ENCODE measurements around the gene TINCR. TPM values are rescaled to one million over a fixed set of nuclear protein-coding genes. Genes with fewer than 3 reads are reported as not detected.

TINCR gene
- total and polyA plus RNA-seq, 9 donors, result 0.11 to 3.4 (median 0.35) TPM

DNA sequence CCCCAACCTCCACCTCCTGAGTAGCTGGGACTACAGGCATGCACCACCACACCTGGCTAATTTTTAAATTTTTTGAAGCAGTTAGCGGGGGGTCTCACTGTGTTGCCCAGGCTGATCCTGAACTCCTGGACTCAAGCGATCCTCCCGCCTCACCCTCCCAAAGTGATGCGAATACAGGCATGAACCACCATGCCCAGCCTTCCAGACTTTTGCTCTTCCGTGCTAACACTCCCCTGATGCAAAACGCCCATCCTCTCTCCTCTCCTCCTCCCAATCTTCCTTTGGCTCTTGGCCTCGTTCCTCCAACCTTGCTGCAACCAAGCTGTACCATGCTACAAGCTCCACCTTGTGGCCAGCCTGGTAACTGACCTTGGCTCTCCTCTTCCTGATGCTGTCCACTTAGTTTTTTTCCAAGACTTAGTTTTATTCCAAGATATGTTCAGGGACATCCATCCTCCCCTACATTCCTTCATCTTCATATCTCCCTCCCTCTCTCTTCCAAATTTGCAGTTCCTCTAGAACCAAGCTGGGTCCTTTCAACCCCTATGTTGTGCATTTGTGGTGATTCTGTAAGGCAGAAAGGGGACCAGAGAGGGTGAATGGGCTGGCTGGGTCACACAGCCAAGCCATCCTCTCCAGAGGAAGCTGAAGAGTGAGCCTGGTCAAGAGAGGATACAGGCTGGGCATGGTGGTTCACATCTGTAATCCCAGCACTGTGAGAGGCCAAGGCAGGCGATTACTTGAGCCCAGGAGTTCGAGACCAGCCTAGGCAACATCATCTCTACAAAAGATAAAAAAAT is 32.8 kb downstream of the TINCR start:
- no peaks in the 10 kb centered on the region for H3K36me3 ChIP-seq
- WGBS, 3 donors, result 67 to 84% (median 74%) methylated on average over 9 of the region's 9 CpGs
- TF ChIP-seq EP300 (IDR thresholded peaks at IDR 0.05) (no peak), POLR2A (IDR thresholded peaks at IDR 0.05) (no peak)
- TF ChIP-seq, protein P1, sequence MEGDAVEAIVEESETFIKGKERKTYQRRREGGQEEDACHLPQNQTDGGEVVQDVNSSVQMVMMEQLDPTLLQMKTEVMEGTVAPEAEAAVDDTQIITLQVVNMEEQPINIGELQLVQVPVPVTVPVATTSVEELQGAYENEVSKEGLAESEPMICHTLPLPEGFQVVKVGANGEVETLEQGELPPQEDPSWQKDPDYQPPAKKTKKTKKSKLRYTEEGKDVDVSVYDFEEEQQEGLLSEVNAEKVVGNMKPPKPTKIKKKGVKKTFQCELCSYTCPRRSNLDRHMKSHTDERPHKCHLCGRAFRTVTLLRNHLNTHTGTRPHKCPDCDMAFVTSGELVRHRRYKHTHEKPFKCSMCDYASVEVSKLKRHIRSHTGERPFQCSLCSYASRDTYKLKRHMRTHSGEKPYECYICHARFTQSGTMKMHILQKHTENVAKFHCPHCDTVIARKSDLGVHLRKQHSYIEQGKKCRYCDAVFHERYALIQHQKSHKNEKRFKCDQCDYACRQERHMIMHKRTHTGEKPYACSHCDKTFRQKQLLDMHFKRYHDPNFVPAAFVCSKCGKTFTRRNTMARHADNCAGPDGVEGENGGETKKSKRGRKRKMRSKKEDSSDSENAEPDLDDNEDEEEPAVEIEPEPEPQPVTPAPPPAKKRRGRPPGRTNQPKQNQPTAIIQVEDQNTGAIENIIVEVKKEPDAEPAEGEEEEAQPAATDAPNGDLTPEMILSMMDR (IDR thresholded peaks at IDR 0.05), result no peak
- DNase-seq, result no peak
- peaks cover 0 to 9% of the 10 kb centered on the region in 2 donors for H3K9me3 ChIP-seq
- peaks cover 2% of the 10 kb centered on the region for H3K4me1 ChIP-seq (ENCODE audit: insufficient read depth)
- H3K27me3 ChIP-seq, result no peaks in the 10 kb centered on the region
- no peak overlapping the region for H3K27ac ChIP-seq
- intact Hi-C loops (cut with DNase I), result no loop called here
- H3K4me3 ChIP-seq, result no peak overlapping the region

DNA sequence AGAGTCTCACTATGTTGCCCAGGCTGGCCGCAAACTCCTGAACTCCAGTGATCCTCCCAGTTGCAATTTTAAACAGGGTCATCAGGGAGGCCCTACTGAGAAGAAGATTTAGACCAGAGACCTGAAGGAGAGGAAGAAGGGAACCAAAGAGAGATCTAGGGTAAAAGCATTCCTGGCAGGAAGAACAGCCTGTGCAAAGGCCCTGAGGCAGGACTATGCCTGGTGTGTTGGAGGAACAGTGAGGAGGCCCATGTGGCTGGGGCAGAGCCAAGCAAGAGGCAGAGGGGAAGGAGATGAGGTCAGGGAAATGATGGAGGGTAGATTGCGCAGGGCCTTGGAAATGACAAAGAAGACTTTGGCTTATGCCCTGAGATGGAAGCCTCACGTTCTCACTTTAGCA is 34.5 kb downstream of the TINCR start:
- no peak for TF ChIP-seq EP300 (IDR thresholded peaks at IDR 0.05)
- TF ChIP-seq POLR2A (IDR thresholded peaks at IDR 0.05), result no peak
- TF ChIP-seq, protein P1 (IDR thresholded peaks at IDR 0.05), result no peak
- DNase-seq, result no peak
- Histone ChIP-seq H3K27ac (no peak overlapping the region), H3K27me3 (no peaks in the 10 kb centered on the region), H3K36me3 (no peaks in the 10 kb centered on the region), H3K9me3 (peaks cover 0 to 9% of the 10 kb centered on the region in 2 donors), H3K4me3 (no peak overlapping the region), H3K4me1 (ENCODE audit: insufficient read depth) (peaks cover 2% of the 10 kb centered on the region)
- intact Hi-C loops (cut with DNase I), result no loop called here
- WGBS, 3 donors, result 90 to 94% (median 93%) methylated on average over 3 of the region's 3 CpGs

DNA sequence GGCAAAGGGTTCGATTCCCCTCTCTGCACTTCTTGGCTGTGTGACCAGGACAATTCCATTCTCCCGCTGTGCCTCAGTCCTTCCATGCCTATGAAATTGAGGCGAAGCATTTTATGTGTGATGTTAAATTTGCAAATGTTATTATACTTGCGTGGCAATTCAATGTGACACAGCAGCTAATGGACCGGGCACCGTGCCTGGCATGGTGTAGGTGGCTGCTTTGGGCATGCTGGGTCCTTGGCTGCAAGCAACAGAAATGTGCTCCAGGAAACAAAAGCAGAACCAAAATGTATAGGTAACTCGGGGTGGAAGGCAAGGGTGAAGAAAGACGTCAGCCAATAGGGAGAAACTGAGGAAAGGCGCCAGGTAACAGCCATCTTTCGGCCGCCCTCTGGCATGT is 37.1 kb downstream of the TINCR start:
- Histone ChIP-seq H3K9me3 (peaks cover 0 to 9% of the 10 kb centered on the region in 2 donors), H3K4me3 (no peak overlapping the region), H3K27ac (no peak overlapping the region), H3K4me1 (ENCODE audit: insufficient read depth) (no peaks in the 10 kb centered on the region), H3K27me3 (no peaks in the 10 kb centered on the region), H3K36me3 (no peaks in the 10 kb centered on the region)
- TF ChIP-seq, protein P1 (IDR thresholded peaks at IDR 0.05), result no peak
- TF ChIP-seq POLR2A (IDR thresholded peaks at IDR 0.05), result no peak
- no peak for TF ChIP-seq EP300 (IDR thresholded peaks at IDR 0.05)
- DNase-seq, result no peak
- intact Hi-C loops (cut with DNase I), result no loop called here
- WGBS, 3 donors, result 80 to 84% (median 82%) methylated on average over 11 of the region's 11 CpGs

DNA sequence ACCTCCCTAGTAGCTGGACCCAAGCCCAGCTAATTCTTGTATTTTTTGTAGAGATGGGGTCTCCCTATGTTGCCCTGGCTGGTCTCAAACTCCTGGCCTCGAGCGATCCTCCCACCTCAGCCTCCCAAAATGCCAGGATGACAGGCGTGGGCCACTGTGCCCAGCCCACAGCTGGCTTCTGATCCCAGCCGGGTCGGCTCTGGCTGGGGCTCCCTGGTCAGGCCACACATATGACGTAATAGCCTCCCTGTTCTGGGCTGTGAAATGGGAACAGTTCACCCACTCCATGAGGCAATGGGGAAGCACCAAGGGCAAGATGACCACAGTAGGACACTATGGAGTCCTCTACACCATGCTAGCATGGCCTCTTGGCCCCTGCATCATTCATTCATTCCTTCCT is 41.1 kb downstream of the TINCR start:
- TF ChIP-seq POLR2A (IDR thresholded peaks at IDR 0.05) (no peak), EP300 (IDR thresholded peaks at IDR 0.05) (no peak)
- TF ChIP-seq, protein P1 (IDR thresholded peaks at IDR 0.05), result no peak
- Histone ChIP-seq H3K4me3 (no peak overlapping the region), H3K9me3 (no peaks in the 10 kb centered on the region), H3K4me1 (ENCODE audit: insufficient read depth) (no peaks in the 10 kb centered on the region), H3K27me3 (no peaks in the 10 kb centered on the region), H3K27ac (no peak overlapping the region), H3K36me3 (no peaks in the 10 kb centered on the region)
- intact Hi-C loops (cut with DNase I), result no loop called here
- DNase-seq, result no peak
- WGBS, 3 donors, result 55 to 78% (median 65%) methylated on average over 6 of the region's 6 CpGs

All from ovary (tissue), 9 donors.